Astrocyte (in vitro differentiated cells and primary cell): Measurements from ENCODE around the gene LRBA. TPM values are rescaled to one million over a fixed set of nuclear protein-coding genes. Genes with fewer than 3 reads are reported as not detected.

Source experiments
- DNase-seq: peaks from one replicate; pipeline ENCODE4 v3.0.0-alpha.2; 2010; ENCODE audit warnings: low read depth
- FAIRE-seq: peaks from 2 replicates; lab custom pipeline; 2011; peaks lifted over from hg19 to GRCh38; lab: Jason Lieb, UNC
- H2AFZ ChIP-seq: 2 replicates; pipeline ENCODE4 v1.6.0; 2012; ENCODE audit warnings: low read depth, low read length, inconsistent platforms
- H3K27ac ChIP-seq: 2 replicates; pipeline ENCODE4 v1.5.1; 2011; ENCODE audit warnings: low read depth, low read length, inconsistent platforms
- H3K27me3 ChIP-seq: 2 replicates; pipeline ENCODE4 v1.6.0; 2011; ENCODE audit warnings: low read length, inconsistent platforms; ENCODE audit not compliant: insufficient read depth
- H3K36me3 ChIP-seq: 2 replicates; pipeline ENCODE4 v1.5.1; 2011; ENCODE audit warnings: low read length, inconsistent platforms; ENCODE audit not compliant: insufficient read depth
- H3K4me1 ChIP-seq: 2 replicates; pipeline ENCODE4 v1.5.1; 2011; ENCODE audit warnings: low read length, inconsistent platforms; ENCODE audit not compliant: insufficient read depth
- H3K4me2 ChIP-seq: 2 replicates; pipeline ENCODE4 v1.6.0; 2012; ENCODE audit warnings: low read length, inconsistent platforms
- H3K4me3 ChIP-seq: 2 replicates; pipeline ENCODE4 v1.5.1; 2011; ENCODE audit warnings: low read depth, mild to moderate bottlenecking, low read length, inconsistent platforms; ENCODE audit not compliant: insufficient read depth
- H3K79me2 ChIP-seq: 2 replicates; pipeline ENCODE4 v1.6.0; 2012; ENCODE audit warnings: mild to moderate bottlenecking, low read length, inconsistent platforms; ENCODE audit not compliant: insufficient read depth
- H3K9ac ChIP-seq: 2 replicates; pipeline ENCODE4 v1.6.0; 2012; ENCODE audit warnings: mild to moderate bottlenecking, low read length, inconsistent platforms
- H3K9me3 ChIP-seq: 2 replicates; pipeline ENCODE4 v1.5.1; 2012; ENCODE audit warnings: low read depth, mild to moderate bottlenecking, low read length, inconsistent platforms; ENCODE audit not compliant: insufficient read depth
- H4K20me1 ChIP-seq: 2 replicates; pipeline ENCODE4 v1.6.0; 2012; ENCODE audit warnings: low read length, inconsistent platforms; ENCODE audit not compliant: insufficient read depth
- H3K27ac Mint-ChIP-seq: one replicate; pipeline ENCODE4 v1.8.0; 2021; ENCODE audit warnings: mild to moderate bottlenecking, mixed read lengths; ENCODE audit not compliant: unreplicated experiment
- H3K27me3 Mint-ChIP-seq: one replicate; pipeline ENCODE4 v1.8.0; 2021; ENCODE audit warnings: low read depth, mixed read lengths; ENCODE audit not compliant: unreplicated experiment
- H3K36me3 Mint-ChIP-seq: one replicate; pipeline ENCODE4 v1.8.0; 2021; ENCODE audit warnings: low read depth, mixed read lengths; ENCODE audit not compliant: unreplicated experiment
- H3K4me1 Mint-ChIP-seq: one replicate; pipeline ENCODE4 v1.8.0; 2021; ENCODE audit warnings: low read depth, mixed read lengths; ENCODE audit not compliant: unreplicated experiment
- H3K4me3 Mint-ChIP-seq: one replicate; pipeline ENCODE4 v1.8.0; 2021; ENCODE audit warnings: mild to moderate bottlenecking, moderate library complexity, mixed read lengths; ENCODE audit not compliant: unreplicated experiment
- H3K9me3 Mint-ChIP-seq: one replicate; pipeline ENCODE4 v1.8.0; 2021; ENCODE audit warnings: mild to moderate bottlenecking, mixed read lengths; ENCODE audit not compliant: unreplicated experiment
- CTCF ChIP-seq: IDR thresholded peaks from 2 replicates; pipeline ENCODE4 v1.5.1; 2011; ENCODE audit warnings: low read depth, mild to moderate bottlenecking, inconsistent platforms, low read length, moderate library complexity; ENCODE audit not compliant: insufficient read depth
- EZH2 ChIP-seq: IDR thresholded peaks from 2 replicates; pipeline ENCODE4 v1.6.1; 2012; ENCODE audit warnings: mild to moderate bottlenecking, low read length, inconsistent platforms; ENCODE audit not compliant: insufficient read depth
- total RNA-seq: library from RNA; stranded (reverse); gene quantifications from 2 replicates; pipeline ENCODE4 v1.2.1, GENCODE V29; 2021

The LRBA gene
- total RNA-seq, 1 donor from 2014 or later = 25.3 TPM

DNA sequence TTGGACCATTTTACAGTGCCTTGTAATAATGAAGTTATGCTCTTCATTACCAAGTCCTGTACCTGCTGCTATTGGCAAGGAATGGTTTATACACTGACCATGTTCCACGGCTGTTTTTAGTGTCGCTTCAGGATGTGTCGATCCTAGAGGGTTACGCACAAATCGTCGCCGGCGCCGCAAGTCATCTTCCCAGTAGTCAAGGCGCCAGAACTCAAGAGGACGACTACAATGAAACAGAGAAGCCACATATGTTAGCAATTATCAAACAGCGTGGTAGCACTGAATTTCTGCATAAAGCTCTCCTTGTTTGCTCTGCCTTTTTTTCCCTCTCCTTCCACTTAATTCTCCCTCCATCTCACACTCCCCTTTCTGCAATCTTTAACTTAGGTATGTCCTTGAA, 416.2 kb downstream of the LRBA start:
- Mint-ChIP-seq H3K4me3 (no peak overlapping the region), H3K9me3 (no peaks in the 10 kb centered on the region)

GRCh38 chr4:150593996-150594395, 421.1 kb downstream of the LRBA start:
- Histone ChIP-seq H3K4me1 (no peaks in the 10 kb centered on the region), H3K9me3 (no peaks in the 10 kb centered on the region), H2AFZ (no peak overlapping the region), H3K9ac (no peak overlapping the region), H4K20me1 (no peaks in the 10 kb centered on the region), H3K27me3 (no peaks in the 10 kb centered on the region), H3K36me3 (no peaks in the 10 kb centered on the region), H3K4me3 (no peak overlapping the region), H3K79me2 (no peaks in the 10 kb centered on the region), H3K4me2 (no peak overlapping the region), H3K27ac (no peak overlapping the region)
- Mint-ChIP-seq H3K27me3 (no peaks in the 10 kb centered on the region), H3K36me3 (no peaks in the 10 kb centered on the region), H3K27ac (no peak overlapping the region), H3K4me3 (no peak overlapping the region), H3K9me3 (no peaks in the 10 kb centered on the region), H3K4me1 (peaks cover 2% of the 10 kb centered on the region)
- no peak for FAIRE-seq
- peak; percentile 6 for TF ChIP-seq CTCF
- no peak for TF ChIP-seq EZH2
- DNase-seq = peak; percentile 26

More for the DNA sequence above, 416.2 kb downstream of the LRBA start:
- H3K36me3 Mint-ChIP-seq = no peaks in the 10 kb centered on the region
- H3K27me3 ChIP-seq = no peaks in the 10 kb centered on the region
- FAIRE-seq = no peak
- no peak overlapping the region for H2AFZ ChIP-seq
- no peaks in the 10 kb centered on the region for H3K36me3 ChIP-seq
- H3K27ac ChIP-seq = no peak overlapping the region
- no peaks in the 10 kb centered on the region for H3K79me2 ChIP-seq
- no peak overlapping the region for H3K4me2 ChIP-seq
- no peaks in the 10 kb centered on the region for H3K4me1 Mint-ChIP-seq
- TF ChIP-seq CTCF = no peak
- no peak for TF ChIP-seq EZH2
- DNase-seq = no peak
- no peaks in the 10 kb centered on the region for H3K4me1 ChIP-seq
- H3K9me3 ChIP-seq = no peaks in the 10 kb centered on the region
- no peaks in the 10 kb centered on the region for H4K20me1 ChIP-seq
- H3K4me3 ChIP-seq = no peak overlapping the region
- H3K27ac Mint-ChIP-seq = no peak overlapping the region
- no peak overlapping the region for H3K9ac ChIP-seq
- no peaks in the 10 kb centered on the region for H3K27me3 Mint-ChIP-seq

DNA sequence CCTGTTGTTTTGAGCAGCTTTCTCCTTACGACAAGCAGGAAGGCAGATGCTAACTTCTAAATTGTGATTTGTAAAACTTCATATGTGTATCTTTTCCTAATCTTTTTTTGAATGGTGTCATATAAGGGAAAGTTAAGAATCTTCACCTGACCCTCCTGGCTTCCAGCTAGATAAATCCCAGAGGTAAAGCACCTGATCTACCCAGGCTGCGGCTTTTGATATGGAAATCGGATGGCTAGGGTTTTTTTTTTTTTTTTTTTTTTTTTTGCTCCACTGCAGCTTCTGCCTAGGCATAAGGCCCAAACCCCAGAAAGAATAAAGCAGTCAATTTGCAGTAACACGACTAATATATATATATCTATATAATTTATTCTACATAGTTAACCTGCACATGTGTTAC, 423.2 kb downstream of the LRBA start:
- Mint-ChIP-seq H3K4me1 (peaks cover 2% of the 10 kb centered on the region), H3K36me3 (no peaks in the 10 kb centered on the region), H3K4me3 (no peak overlapping the region), H3K27me3 (no peaks in the 10 kb centered on the region), H3K27ac (no peak overlapping the region), H3K9me3 (no peaks in the 10 kb centered on the region)
- Histone ChIP-seq H2AFZ (no peak overlapping the region), H3K9ac (no peak overlapping the region), H3K4me2 (peak overlapping the region; percentile 13), H3K4me3 (no peak overlapping the region), H4K20me1 (no peaks in the 10 kb centered on the region), H3K79me2 (no peaks in the 10 kb centered on the region), H3K27me3 (no peaks in the 10 kb centered on the region), H3K9me3 (no peaks in the 10 kb centered on the region), H3K36me3 (no peaks in the 10 kb centered on the region), H3K27ac (no peak overlapping the region), H3K4me1 (no peaks in the 10 kb centered on the region)
- DNase-seq (no peak), FAIRE-seq (no peak)
- TF ChIP-seq CTCF (no peak), EZH2 (no peak)
